Gastroesophageal sphincter (tissue), 3 donors: ENCODE results near the gene PITPNB.

Experiments
- CTCF ChIP-seq, 4 experiments: fragments of 200-600 bp in 2 of 4; fragments of 450-650 bp in 2 of 4; sonication (generic) in 1 of 4; IDR thresholded peaks; one replicate each; pipeline ENCODE4 v1.5.1; 2017 to 2019; ENCODE audit warnings: antibody characterized with exemption in 4 of 4, mild to moderate bottlenecking in 2 of 4, moderate library complexity in 2 of 4
- EP300 ChIP-seq: sonication (generic); formaldehyde crosslinking; IDR thresholded peaks from one replicate; pipeline ENCODE4 v1.6.1; 2017; ENCODE audit warnings: antibody characterized with exemption, mild to moderate bottlenecking
- POLR2A ChIP-seq, 2 donors: fragments of 450-650 bp; IDR thresholded peaks; one replicate each; pipeline ENCODE4 v1.6.1; 2017; ENCODE audit warnings: antibody characterized with exemption in 2 of 2, mild to moderate bottlenecking in 2 of 2, moderate library complexity in 1 of 2
- POLR2AphosphoS5 ChIP-seq: sonication (generic); formaldehyde crosslinking; IDR thresholded peaks from one replicate; pipeline ENCODE4 v1.6.1; 2017; ENCODE audit warnings: antibody characterized with exemption

DNA sequence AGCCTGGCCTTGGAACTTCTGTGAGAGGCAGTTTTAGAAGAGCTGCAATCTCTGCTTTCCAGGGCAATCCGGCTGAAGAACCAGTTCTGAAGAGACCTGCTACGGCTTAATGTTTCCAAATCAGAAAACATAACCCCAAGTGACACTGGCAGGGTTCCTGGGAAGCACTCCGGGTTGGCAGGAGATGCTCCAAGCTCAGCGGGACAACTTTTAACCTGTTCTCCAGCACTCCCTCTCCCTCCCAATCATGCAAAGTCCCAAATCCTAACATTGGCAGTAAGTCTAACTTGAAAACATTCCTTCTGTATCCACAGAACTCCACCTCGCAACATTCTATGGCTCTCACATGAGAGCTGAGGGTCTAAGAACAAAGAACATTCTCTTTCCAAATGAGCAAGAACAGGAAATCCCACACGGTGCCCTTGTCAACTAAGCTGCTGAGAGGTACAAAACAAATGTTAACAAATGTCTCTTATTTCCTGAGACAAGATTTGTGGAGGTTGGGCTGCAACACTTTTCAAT lies 69.0 kb downstream of the PITPNB start:
- TF ChIP-seq POLR2AphosphoS5: no peak
- no peak for TF ChIP-seq CTCF (IDR thresholded peaks at IDR 0.05)
- TF ChIP-seq POLR2A (IDR thresholded peaks at IDR 0.05): no peak
- no peak for TF ChIP-seq EP300
